HG02973 (cell line): ENCODE data around the gene NTRK3.

Source experiments
- ATAC-seq: cut with Tn5 transposase; IDR thresholded peaks from one replicate; pipeline ENCODE4 v1.9.1; 2021; ENCODE audit warnings: moderate library complexity; ENCODE audit not compliant: unreplicated experiment

NTRK3 gene

DNA sequence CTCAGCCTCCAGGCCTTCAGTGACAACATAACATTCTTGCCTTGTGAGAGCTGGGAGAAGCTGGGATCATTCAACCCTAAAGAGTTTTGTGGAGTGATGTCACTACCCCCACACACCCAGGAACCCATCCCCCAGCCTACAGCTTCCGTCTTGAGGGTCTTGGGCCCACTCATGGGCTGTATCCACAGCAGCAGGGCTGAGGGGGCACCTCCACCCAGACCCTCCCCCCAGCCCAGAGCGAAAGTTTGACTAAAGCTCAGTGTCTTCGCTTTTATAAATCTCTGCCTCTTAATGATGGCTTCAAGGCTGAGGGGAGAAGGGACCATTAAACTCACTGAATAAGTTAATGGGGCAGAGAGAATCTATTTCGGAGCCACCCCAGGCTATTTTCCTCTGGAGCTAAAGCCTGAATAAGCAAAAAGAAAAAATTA, 23.8 kb downstream of the NTRK3 start:
- no peak for ATAC-seq

DNA sequence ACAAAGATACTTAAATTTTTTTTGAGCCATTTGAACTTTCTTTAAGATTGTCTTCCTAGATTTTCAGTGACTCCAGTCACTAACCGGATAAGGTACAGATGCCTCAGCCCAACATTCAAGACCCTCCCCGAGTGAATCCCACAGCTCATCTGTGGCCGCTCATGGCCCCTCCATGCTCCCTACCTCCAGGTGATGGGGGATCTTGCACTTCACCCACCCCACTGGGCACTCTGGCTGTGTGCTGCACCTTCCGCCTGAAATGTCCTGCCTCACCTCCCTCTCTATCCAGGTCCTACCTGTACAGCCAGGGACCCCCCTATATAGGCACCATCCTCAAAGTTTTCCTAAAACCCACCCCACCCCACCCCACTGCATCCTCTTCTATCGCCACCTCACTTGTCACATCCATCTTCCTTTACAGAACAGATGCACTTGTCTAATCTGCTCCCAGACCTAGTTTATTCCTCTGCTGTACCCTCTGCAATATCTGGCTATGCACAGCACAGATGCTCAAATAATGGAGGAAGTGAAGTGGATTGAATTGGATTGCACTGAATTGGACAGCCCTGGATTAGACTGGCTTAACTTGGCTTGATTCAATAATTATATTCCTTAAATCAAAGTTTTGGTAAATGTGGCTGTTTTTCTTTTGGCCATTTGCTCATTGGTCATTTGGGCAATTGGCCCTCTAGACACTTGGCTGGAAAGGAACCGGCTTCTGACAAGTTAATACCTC, 24.5 kb downstream of the NTRK3 start:
- ATAC-seq, result no peak

DNA sequence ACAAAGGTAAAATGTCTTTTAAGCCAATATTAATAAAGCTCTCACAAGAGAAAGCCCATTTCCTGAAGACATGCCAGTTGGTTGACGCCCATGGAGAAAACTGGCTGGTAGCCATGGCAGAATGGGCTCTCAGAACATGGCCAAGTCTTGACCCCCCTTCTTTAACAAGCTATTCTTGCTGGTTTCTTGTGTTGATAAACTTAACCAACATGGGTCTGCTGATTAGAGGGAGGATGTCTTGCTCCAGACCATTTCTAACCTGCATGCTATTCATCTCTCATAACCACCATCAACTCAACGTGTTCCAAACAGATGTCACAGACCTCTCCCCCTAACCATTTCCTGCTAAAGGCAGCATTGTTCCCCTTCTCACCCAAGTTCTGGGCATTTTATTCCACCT, 25.7 kb downstream of the NTRK3 start:
- ATAC-seq, result no peak

DNA sequence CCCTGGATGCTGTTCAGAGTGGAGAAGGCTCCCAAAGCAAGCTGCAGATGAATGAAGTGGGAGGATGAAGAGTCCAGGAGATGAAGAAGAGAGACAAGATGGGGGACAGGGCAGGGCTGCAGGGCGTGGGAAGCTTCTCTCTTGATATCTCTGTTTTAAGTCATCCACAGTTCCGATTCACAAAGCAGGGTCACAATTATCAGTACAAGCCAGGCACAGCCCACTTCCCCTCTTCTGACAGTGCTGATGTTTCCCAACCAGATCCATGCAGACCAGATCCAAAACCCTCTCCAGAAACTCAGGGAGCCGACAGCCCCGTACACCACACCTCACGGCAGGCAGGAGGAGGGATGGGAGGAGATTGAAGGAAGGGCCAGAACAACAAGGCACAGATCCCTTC, 31.1 kb downstream of the NTRK3 start:
- ATAC-seq, result no peak

DNA sequence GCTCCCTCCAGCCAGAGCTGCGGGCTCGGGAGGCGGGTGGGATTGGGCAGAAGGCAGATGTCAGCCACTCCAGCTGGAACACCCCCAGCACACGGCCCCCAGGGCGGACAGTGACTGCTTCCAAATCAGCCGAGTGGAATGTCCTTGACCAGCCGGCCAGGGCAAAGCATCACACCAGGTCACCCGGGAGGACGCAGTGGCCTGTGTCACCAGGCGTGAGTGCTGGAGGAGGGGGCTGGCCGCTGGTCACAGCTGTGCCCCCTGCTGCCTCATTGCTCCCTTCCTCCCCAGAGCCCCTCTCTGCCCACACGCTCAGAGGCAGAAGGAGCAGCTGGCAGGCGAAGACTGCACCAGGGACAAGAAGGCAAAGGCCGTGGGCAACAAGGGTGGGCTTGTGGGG, 33.5 kb downstream of the NTRK3 start:
- no peak for ATAC-seq

DNA sequence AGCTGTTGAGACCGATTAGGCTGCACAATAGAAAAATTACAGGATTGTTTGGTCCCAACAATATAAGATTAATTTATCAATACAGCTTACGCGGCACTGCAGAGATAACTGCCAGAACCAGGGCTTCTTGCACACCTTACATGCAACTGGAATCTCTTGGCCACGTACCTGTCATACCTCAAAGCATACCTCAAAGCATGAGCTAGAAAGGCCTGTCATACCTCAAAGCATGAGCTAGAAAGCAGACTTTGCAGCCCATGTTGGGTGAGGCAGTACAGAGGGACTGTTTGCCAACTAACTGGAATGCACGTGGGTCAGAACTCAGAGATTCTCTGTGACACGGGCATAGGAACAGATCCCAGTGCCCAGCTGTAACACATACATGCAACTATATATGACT, 34.7 kb downstream of the NTRK3 start:
- no peak for ATAC-seq

DNA sequence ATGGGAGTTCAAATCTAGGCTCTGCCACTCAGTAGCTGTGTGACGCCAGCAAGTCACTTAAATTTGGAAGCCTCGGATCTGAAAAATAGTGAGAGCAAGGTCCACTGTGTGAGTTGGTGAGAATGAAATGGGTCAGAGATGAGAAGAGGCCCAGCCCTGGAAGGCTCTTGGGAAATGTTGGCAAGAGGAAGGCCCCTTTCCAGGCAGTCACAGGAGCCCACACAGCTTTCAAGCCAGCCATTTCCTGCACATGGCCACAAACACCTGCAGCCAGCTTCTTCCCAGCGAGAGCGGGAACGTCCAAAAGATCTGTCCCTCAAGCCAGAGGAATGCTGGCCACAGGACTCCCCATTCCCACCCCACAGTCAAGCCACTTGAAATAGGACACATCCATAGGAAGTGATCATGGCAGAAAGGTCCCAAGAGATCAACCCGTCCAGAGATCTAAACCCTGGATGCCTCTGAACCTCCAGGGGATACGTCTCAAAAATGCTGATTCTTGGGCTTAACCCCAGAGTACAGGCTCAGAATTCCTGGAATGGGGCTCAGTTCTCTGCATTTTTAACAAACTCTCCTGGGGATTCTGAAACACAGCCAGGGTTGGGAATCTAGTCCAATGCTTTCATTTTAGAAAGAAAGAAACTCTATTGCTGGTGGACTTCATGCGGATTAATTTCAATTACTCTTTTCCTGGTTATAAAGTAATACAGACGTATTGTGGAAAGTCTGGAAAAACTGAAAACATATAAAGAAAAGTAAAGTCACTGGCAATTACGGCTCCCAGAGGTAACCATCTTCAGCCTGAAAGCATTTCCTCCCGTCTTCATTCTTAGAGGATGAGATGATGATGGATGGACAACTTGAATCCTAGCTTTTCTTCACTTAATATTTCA, 35.9 kb downstream of the NTRK3 start:
- ATAC-seq, result no peak

DNA sequence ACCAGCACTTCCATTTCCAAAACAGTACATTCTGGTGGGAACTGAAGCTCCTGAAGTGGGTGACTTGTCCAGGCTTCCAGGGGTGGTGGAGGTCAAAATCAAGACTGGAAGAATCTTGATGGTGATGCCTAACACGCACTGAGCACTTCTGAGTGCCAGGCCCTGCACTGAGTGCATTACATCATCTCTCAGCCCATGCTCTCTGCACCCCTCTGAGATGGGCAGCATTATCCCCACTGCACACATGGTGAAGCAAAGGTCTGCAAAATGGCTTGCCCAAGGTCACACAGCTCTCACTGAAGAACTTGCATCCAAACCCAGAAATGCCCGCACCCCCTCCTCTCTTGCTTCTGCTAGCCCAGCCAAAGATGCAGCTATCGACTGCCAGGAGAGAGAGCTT, 36.9 kb downstream of the NTRK3 start:
- ATAC-seq, result no peak

DNA sequence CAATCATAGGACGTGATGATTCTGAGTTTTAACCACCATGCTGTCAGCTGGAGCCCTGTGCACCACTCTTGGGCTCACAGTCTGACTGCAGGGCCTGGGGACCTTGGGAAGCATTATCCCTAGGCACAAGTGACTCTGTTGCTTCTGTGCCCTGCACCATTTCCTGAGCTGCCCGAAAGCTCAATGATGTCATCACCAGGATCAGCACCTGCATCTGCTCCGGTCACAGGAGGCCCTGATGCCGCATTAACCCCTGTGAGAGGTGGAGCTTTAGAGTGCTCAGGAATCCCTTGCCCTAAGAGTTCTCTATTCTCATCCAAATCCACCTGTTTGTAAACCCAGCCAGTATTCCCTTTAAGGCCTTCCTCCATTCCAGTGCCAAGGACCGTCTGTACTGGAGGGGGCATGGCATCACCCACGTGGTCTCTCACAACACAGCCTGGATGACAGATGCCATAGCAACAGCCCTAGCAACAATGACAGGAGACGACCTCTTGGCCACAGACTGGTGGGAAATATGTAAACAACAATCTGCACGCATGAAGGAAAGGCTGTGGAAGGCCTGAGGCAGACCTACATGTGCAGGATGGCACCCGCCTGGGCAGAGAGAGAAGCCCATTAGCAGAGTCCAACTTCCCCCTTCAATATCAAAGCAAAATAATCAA, 37.9 kb downstream of the NTRK3 start:
- ATAC-seq, result no peak

DNA sequence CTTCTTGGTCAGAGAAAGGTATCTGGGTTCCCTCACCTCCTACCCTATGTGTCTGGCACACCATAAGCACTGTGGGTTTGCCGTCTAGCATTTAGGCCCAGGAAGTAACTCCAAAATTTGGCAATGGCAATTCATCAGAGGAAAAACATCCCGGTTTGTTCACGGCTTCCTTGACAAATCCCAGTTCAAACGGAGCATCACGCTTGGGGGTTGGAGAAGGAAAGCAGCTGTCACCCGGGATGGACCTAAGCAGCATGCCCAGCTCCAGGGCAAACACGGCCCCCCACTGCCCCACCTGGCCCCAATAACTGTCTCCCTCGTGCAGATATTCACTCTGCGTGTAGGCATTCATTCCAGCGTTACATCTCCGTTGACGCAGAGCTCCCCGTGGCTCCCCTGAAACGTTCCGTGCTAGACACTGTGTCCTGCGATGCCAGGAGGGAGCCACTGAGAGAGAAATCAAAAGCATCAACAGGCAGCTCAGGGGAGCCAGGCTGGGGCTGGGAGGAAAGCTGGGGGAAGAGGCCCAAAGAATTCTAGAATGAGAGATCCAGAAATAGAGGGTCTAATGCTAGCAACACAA, 41.4 kb downstream of the NTRK3 start:
- no peak for ATAC-seq

DNA sequence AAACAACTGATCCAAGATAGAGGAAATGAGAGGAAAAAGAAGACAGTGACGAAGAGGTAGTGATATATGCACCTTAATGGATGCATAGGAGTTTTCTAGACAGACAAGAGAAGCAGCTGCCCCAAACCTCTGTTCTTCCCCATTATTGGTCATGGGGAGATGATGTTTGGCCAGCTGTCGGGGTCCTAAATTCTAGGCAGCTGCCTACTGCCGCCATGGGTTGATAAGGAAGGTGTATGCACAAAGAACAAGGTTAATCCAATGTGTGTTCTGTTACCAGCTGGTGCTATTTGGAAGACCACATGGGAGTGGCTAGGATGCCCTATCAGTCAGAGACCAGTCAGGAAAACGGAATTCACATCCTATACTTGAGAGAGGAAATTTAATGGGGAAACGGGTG, 47.4 kb downstream of the NTRK3 start:
- no peak for ATAC-seq

DNA sequence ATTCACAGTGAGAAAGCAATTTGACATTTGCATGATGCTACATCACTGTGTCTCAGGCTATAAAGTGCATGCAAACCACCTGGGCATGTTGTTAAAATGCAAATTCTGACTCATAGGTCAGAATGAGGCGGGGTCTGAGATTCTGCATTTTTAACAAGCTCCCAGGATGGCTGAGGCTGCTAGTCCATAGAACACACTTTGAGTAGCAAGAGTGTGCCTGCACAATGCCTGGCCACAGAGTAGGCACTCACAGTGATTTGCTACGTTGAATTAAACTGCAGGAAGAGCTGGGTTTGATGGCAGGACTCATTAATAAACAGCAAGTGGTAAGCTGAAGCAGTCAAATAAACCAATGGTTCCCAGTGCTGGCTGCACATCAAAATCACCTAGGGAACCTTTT, 48.1 kb downstream of the NTRK3 start:
- no peak for ATAC-seq

DNA sequence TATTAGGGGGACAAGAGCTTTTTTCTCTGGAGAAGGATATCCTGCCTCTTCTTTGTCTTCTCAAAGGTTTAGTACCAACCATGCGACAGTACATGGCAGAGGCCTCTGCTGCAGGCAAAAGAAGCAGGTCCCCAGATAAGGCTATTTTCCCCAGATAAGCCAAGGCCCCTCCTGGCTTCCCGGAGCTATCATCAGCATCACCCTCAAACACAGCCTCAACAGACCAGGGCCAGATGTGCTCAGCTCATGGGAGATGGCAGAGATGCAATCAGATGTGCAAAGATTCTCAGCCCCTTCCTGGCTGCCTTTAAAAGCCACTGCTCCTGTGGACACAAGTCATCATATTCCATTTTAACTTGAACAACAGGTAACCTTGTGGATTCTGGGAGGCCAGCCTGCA, 49.0 kb downstream of the NTRK3 start:
- ATAC-seq, result no peak

DNA sequence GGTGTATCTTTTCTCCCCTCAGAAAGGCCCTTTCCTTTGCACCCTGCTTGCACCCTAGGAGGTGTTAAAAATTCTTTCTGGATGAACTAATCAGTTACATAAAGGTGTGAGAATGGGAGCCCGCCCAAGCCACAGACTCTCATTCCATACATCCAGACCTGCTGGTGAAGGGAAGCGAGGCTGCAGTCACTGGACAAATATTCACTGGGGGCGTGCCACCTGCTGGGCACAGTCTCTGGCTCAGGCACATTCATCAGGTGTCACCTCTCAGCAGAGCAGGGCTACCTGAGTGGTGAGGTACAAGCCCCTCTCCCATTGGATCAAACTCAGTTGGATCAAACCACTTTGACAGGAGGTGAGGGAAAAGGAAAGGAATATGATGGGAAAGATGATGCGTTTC, 52.0 kb downstream of the NTRK3 start:
- no peak for ATAC-seq

DNA sequence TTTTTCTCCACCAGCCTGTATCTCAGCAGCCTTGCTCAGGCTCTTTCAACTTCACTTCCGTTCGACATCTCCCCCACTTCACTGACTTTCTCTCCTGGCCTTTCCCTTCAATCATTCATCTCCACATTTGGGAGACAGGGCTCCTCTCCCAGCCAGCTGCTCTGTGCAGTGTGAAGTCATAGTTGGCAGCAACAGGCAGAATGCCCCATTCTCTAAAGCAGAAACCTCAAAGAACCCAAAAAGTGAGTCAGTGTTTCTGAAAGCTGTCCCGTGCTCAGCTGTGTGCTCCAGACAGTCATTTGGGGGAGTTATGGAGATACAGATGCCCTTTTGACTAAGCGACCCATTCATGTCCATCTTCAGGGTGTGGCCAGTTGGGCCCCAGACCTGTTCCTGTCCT, 54.3 kb downstream of the NTRK3 start:
- no peak for ATAC-seq

DNA sequence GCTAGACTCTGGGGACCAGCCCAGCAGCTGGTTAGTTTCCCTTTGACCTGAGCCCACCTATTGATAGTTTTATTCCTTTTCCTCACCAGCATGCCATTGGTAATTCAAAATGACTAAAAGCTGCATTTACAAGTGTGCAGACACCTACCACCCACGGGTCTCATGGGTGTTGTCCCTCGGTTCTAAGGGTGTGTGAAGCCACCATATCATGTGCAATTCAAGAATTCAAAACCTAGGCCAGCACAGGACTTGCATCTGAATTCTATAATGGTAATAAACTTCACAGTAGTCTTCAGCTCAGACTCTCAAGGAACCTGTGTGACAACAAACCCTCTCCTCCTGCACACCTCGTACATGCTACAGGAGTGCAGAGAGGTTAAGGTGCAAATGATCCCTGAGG, 55.3 kb downstream of the NTRK3 start:
- ATAC-seq, result no peak

DNA sequence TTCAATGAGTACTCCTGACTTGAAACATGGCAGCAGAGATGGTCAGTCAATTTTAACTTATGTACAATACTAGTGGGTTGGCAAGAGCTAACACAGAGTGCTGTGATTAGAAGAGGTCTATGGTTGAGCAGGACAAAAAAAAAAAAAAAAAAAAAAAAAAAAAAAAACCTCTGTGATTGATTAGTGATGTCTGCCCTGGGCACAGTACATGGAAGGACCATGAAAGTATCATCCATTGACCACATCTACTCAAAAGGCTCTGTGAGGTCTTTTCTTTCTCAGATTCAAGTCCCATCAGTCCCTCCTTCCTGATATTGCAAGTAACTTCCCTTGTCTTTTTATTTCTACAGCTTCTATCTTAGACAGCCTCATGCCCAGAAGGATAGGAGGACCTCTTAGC, 59.6 kb downstream of the NTRK3 start:
- no peak for ATAC-seq

DNA sequence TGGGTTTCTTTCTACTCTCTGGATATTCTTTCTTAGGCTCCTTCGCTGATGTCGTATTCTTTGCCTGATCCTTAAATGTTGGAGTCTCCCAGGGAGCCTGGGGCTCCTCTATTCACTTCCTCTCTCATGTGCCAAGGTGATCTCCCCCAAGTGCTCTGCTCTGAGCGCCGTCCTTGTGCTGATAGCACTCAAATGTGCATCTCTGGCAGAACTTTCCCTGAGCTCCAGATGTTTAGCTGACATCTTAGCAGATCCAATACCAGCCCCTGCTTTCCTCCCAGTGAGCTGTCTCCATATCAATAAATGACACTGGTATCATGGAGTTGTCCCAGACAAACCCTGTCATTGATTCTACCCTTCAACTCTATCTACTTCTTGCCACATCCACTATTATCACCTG, 62.4 kb downstream of the NTRK3 start:
- no peak for ATAC-seq

DNA sequence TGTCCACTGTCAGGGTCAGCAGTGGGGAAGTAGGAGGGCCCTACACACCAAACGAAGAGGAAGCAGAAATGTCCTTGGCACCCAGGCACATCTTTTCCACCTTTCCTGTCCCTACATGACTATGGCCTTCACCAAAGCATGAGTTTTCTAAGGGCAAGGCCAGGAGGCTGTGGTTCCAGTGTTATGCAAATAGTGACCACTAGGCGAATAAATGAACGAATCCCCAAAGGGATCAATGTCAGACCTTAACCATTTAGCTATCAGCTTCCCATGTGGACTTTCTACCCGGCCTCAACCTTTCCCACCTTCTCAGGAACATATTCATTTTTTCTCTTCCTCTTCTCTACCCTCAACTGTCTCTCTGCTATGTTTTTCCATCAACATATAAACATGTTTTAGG, 63.1 kb downstream of the NTRK3 start:
- ATAC-seq, result no peak

DNA sequence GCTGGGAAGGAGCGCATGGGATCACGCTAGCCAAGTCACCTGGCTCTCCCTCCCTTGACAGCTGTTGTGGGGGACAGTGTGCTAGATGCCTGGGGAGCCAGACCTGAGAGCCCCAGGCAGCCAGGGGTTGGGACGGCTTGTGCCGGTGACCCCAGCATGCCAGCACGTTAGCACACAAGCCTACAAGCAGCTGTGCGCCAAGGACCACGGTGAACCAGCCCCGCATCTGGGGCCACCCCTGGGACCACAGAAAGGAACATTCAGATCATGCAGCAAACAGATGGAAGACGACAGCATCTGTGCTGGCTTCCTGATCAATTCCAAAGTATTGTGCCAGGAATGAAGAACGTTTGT, 64.8 kb downstream of the NTRK3 start:
- no peak for ATAC-seq

DNA sequence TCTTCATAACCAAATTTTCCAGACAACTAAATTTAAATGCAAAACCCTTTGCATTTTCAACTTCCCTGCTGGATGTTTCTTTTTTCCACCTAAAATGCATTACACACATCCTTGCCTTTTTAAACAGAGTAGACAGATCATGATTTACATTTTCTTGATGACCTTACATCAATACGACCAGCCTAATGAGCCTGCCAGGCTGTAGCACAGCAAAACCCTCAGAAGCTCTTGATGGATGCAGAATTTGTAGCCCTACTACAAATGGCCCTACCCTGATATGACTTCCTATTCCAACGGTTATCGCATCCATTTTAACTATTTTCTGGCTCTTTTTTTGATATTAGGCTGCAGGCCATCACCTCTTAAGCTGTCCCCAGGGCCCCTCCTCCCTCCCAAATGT, 66.3 kb downstream of the NTRK3 start:
- no peak for ATAC-seq

DNA sequence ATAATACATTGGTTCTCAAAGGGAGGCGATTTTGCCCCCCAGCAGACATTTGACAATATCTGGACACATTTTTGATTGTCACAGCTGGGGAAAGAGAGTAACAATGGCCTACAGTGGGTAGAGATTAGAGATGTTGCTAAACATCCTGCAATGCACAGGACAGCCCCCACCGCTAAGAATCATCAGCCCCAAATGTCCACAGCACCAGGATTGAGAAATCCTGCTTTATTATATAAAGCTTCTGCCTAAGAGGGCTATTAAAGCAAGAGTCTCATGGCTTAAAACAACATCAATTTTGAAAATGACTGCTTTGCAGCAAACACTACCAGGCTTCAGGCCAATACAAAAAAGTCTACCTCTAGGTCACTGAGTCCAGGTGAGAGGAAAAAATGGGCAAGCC, 68.2 kb downstream of the NTRK3 start:
- no peak for ATAC-seq
